K562 (cell line): ENCODE data around the gene GFOD1. TPM values are rescaled to one million over a fixed set of nuclear protein-coding genes. Genes with fewer than 3 reads are reported as not detected.

ENCODE experiments used
- ATAC-seq: fragments of 200-7000 bp; cut with Tn5 transposase; 3 replicates; pipeline ENCODE4 v1.9.1; 2020; ENCODE audit warnings: moderate library complexity
- BruUV-seq: library from RNA; stranded (reverse); fragments of 400-500 nt; replicated peaks from 2 replicates; lab custom pipeline; 2021; lab: Mats Ljungman, UMichigan
- CTCF ChIA-PET: fragments of 300-600 bp; formaldehyde crosslinking; extraction: SDS; loops from one replicate; lab custom pipeline; 2021; ENCODE audit warnings: low intra/inter-chr PET ratio; lab: Yijun Ruan, JAX
- POLR2A ChIA-PET: fragments of 300-600, 350-650 bp; sonication (Branson Sonifier 250); formaldehyde crosslinking; extraction: SDS; loops from one replicate; lab custom pipeline; 2021; ENCODE audit warnings: antibody characterized with exemption, inconsistent platforms; lab: Yijun Ruan, JAX
- DNase-seq, 4 experiments: peaks; one replicate each; pipeline versions ENCODE4 v3.0.0 to v3.0.0-alpha.2; 2011 to 2018; ENCODE audit warnings: low spot score in 3 of 4, mixed read lengths in 3 of 4; ENCODE audit errors: extremely low read depth in 1 of 4
- FAIRE-seq: peaks from 2 replicates; lab custom pipeline; 2011; peaks lifted over from hg19 to GRCh38; lab: Jason Lieb, UNC
- H2AFZ ChIP-seq: 2 replicates; pipeline ENCODE4 v1.6.0; 2011; ENCODE audit warnings: low read depth, low read length, control low read depth, inconsistent platforms
- H3K27ac ChIP-seq: fragments of 200-600 bp; 3 replicates; pipeline ENCODE4 v1.8.0; 2011; ENCODE audit warnings: low read depth, mild to moderate bottlenecking, control low read depth, inconsistent platforms, low read length, moderate library complexity, mixed read lengths; ENCODE audit errors: extremely low read depth
- H3K27me3 ChIP-seq, 2 experiments: fragments of 300-600 bp in 1 of 2; 2 replicates in 1 of 2; 3 replicates in 1 of 2; pipeline versions ENCODE4 v1.6.0 to v1.8.0; 2011; ENCODE audit warnings: inconsistent platforms in 2 of 2, low read length in 2 of 2, mild to moderate bottlenecking in 1 of 2, mixed read lengths in 1 of 2, moderate library complexity in 1 of 2; ENCODE audit not compliant: control insufficient read depth in 2 of 2, insufficient read depth in 2 of 2
- H3K36me3 ChIP-seq: fragments of 300-600 bp; 3 replicates; pipeline ENCODE4 v1.8.0; 2011; ENCODE audit warnings: mild to moderate bottlenecking, low read length, inconsistent platforms; ENCODE audit not compliant: control insufficient read depth, insufficient read depth
- H3K4me1 ChIP-seq, 2 experiments: fragments of 200-600 bp in 1 of 2; replicated peaks in 1 of 2; 2 replicates in 1 of 2; 3 replicates in 1 of 2; pipeline versions ENCODE4 v1.5.1 to v1.8.0; 2011; ENCODE audit warnings: inconsistent platforms in 2 of 2, low read length in 2 of 2, mild to moderate bottlenecking in 1 of 2, mixed read lengths in 1 of 2, moderate library complexity in 1 of 2; ENCODE audit not compliant: control insufficient read depth in 2 of 2, insufficient read depth in 2 of 2
- H3K4me2 ChIP-seq: 2 replicates; pipeline ENCODE4 v1.6.1; 2011; ENCODE audit warnings: low read length, control low read depth, inconsistent platforms, mixed read lengths; ENCODE audit not compliant: insufficient read depth
- H3K4me3 ChIP-seq: fragments of 200-600 bp; sonication (generic), shearing (Covaris generic); 2 replicates; pipeline ENCODE4 v1.5.1; 2016; ENCODE audit warnings: control low read depth, inconsistent platforms
- H3K79me2 ChIP-seq: fragments of 200-600 bp; 3 replicates; pipeline ENCODE4 v1.8.0; 2011; ENCODE audit warnings: low read length, inconsistent platforms; ENCODE audit not compliant: control insufficient read depth, insufficient read depth
- H3K9ac ChIP-seq, 2 experiments: 2 replicates each; pipeline versions ENCODE4 v1.6.0 to v1.6.1; 2011; ENCODE audit warnings: low read depth in 2 of 2, low read length in 2 of 2, control low read depth in 1 of 2, inconsistent platforms in 1 of 2, mild to moderate bottlenecking in 1 of 2, mixed read lengths in 1 of 2; ENCODE audit not compliant: insufficient read depth in 1 of 2
- H3K9me1 ChIP-seq: one replicate; pipeline ENCODE4 v1.6.0; 2011; ENCODE audit warnings: inconsistent platforms, mild to moderate bottlenecking, low read length, moderate library complexity; ENCODE audit not compliant: control insufficient read depth, insufficient read depth
- H3K9me3 ChIP-seq: replicated peaks from 2 replicates; pipeline ENCODE4 v1.5.1; 2011; ENCODE audit warnings: low read depth, low read length, inconsistent platforms; ENCODE audit not compliant: control insufficient read depth, insufficient read depth
- H4K20me1 ChIP-seq: replicated peaks from 2 replicates; pipeline ENCODE4 v1.6.1; 2011; ENCODE audit warnings: low read length, inconsistent platforms, mixed read lengths; ENCODE audit not compliant: control insufficient read depth, insufficient read depth
- ARNT ChIP-seq, 2 experiments: fragments of 450-650 bp; IDR thresholded peaks; 2 replicates each; pipeline ENCODE4 v1.6.1; 2016; ENCODE audit warnings: mild to moderate bottlenecking in 1 of 2
- BRCA1 ChIP-seq, 2 experiments: fragments of 450-650 bp in 1 of 2; sonication (generic) in 1 of 2; formaldehyde crosslinking in 1 of 2; IDR thresholded peaks; 2 replicates each; pipeline versions ENCODE4 v1.5.0 to v1.6.1; 2017 to 2020; ENCODE audit warnings: mild to moderate bottlenecking in 1 of 2, missing genetic modification reagents in 1 of 2
- CBX5 ChIP-seq: IDR thresholded peaks from 2 replicates; pipeline ENCODE4 v1.6.1; 2014; ENCODE audit warnings: low read depth, borderline replicate concordance
- CGGBP1 ChIP-seq: fragments of 250-450 bp; sonication (Bioruptor Pico); IDR thresholded peaks from 2 replicates; pipeline ENCODE4 v1.9.0; 2021; ENCODE audit warnings: mild to moderate bottlenecking
- CHD1 ChIP-seq: fragments of 200-600 bp; sonication (generic); IDR thresholded peaks from one replicate; pipeline ENCODE4 v1.6.1; 2012; ENCODE audit warnings: mild to moderate bottlenecking, moderate library complexity, low read length, inconsistent platforms
- CHD2 ChIP-seq: IDR thresholded peaks from 2 replicates; pipeline ENCODE4 v1.6.1; 2011; ENCODE audit warnings: low read depth, low read length
- CTBP1 ChIP-seq: fragments of 450-650 bp; IDR thresholded peaks from 2 replicates; pipeline ENCODE4 v1.6.1; 2016; ENCODE audit warnings: borderline replicate concordance
- GTF2E2 ChIP-seq: fragments of 200-800 bp; sonication (Bioruptor generic); IDR thresholded peaks from 2 replicates; pipeline ENCODE4 v1.6.1; 2016; ENCODE audit warnings: missing genetic modification characterization, missing compliant biosample characterization
- MBD2 ChIP-seq: sonication (generic); IDR thresholded peaks from 2 replicates; pipeline ENCODE4 v1.6.1; 2016; ENCODE audit warnings: low read depth, borderline replicate concordance
- NR3C1 ChIP-seq: sonication (generic); formaldehyde crosslinking; IDR thresholded peaks from 2 replicates; pipeline ENCODE4 v1.8.1; 2022; ENCODE audit warnings: missing genetic modification reagents
- NRF1 ChIP-seq, 2 experiments: fragments of 450-650 bp; IDR thresholded peaks in 1 of 2; conservative IDR thresholded peaks in 1 of 2; 2 replicates each; pipeline ENCODE4 v1.6.1; 2014; ENCODE audit warnings: mild to moderate bottlenecking in 2 of 2
- RB1 ChIP-seq: fragments of 450-650 bp; IDR thresholded peaks from 2 replicates; pipeline ENCODE4 v1.6.1; 2017; ENCODE audit warnings: low read depth, mild to moderate bottlenecking
- SMARCA4 ChIP-seq: fragments of 450-650 bp; IDR thresholded peaks from 2 replicates; pipeline ENCODE4 v1.6.1; 2016
- STAG1 ChIP-seq: sonication (generic); formaldehyde crosslinking; IDR thresholded peaks from 2 replicates; pipeline ENCODE4 v1.5.0; 2020; ENCODE audit warnings: missing genetic modification reagents, borderline replicate concordance
- ZKSCAN8 ChIP-seq: fragments of 200-800 bp; sonication (Bioruptor generic); IDR thresholded peaks from 2 replicates; pipeline ENCODE4 v1.6.1; 2016; ENCODE audit warnings: missing genetic modification characterization, missing compliant biosample characterization
- ZNF197 ChIP-seq: fragments of 200-800 bp; sonication (Bioruptor generic); IDR thresholded peaks from 2 replicates; pipeline ENCODE4 v1.6.1; 2016; ENCODE audit warnings: low read depth, missing genetic modification characterization, missing compliant biosample characterization
- ZNF75A ChIP-seq: fragments of 450-650 bp; formaldehyde crosslinking; IDR thresholded peaks from 2 replicates; pipeline ENCODE4 v1.4.0; 2020; ENCODE audit warnings: mild to moderate bottlenecking
- WGBS: fragments of 100-300 bp; shearing (Covaris generic); methylation state at CpG from one replicate; pipeline ENCODE4 v1.1.6; 2016; ENCODE audit warnings: low coverage, mixed read lengths; ENCODE audit not compliant: insufficient coverage; ENCODE audit errors: missing lambda C conversion rate; 5-methylcytosine and 5-hydroxymethylcytosine counted together
- in situ Hi-C: fragments of 300-500 bp; cut with MboI; formaldehyde crosslinking; loops from 4 replicates; pipeline ENCODE4 v1.15.0; 2018; ENCODE audit warnings: inconsistent platforms, mixed read lengths
- intact Hi-C: fragments of 100-400 bp; cut with micrococcal nuclease; formaldehyde crosslinking; loops from 2 replicates; pipeline ENCODE4 v1.14.2; 2022
- polyA plus RNA-seq, 8 experiments: library from polyadenylated mRNA; depleted of rRNA in 4 of 8; stranded (reverse) in 5 of 8; unstranded in 3 of 8; fragments of >200 nt; fragmentation: Nextera tagmentation in 2 of 8; fragmentation: Illumina TruSeq in 1 of 8; extraction: Ambion mirVana in 2 of 8; extraction: Trizol in 1 of 8; gene quantifications; 2 replicates each; pipeline versions ENCODE4 v1.2.1 to v1.2.3, GENCODE V29; 2011 to 2014; ENCODE audit warnings: inconsistent platforms in 1 of 8, missing spikeins in 1 of 8
- total RNA-seq, 7 experiments: library from RNA; depleted of rRNA in 6 of 7; stranded (reverse); fragments of >200 nt in 6 of 7; fragmentation: Illumina TruSeq in 2 of 7; extraction: Trizol in 2 of 7; gene quantifications; 2 replicates each; pipeline versions ENCODE4 v1.2.1 to v1.2.3, GENCODE V29; 2011 to 2021; ENCODE audit warnings: low replicate concordance in 1 of 7

Gene GFOD1
- total and polyA plus RNA-seq, 9 of the 15 experiments (the other 6 are each of a cell fraction or from before 2014, with no cell fraction given): 3.8 to 12.0 (median 8.2) TPM

GRCh38 chr6:13517116-13517515, 29.7 kb upstream of the GFOD1 start:
- Histone ChIP-seq H3K4me3 (no peak overlapping the region), H3K9me1 (no peaks in the 10 kb centered on the region), H3K79me2 (no peaks in the 10 kb centered on the region), H3K4me1 (peaks cover 0 to 4% of the 10 kb centered on the region in 2 experiments; a peak in 1 of 5 replicates), H3K4me2 (no peak overlapping the region), H3K36me3 (no peaks in the 10 kb centered on the region), H3K27ac (no peak overlapping the region), H4K20me1 (no peaks in the 10 kb centered on the region), H3K9me3 (0 out of 2 replicates have a peak, but pooled peaks cover 2% of the 10 kb centered on the region), H2AFZ (no peak overlapping the region), H3K27me3 (peaks cover 31 to 38% of the 10 kb centered on the region in 2 experiments), H3K9ac (no peak overlapping the region)
- no peak for ATAC-seq
- WGBS: 3% methylated on average over 3 of the region's 3 CpGs
- TF ChIP-seq GTF2E2 (tag) (no peak), MBD2 (no peak), BRCA1 (IDR thresholded peaks at IDR 0.05) (no peak), BRCA1 (CRISPR knock-in tag; IDR thresholded peaks at IDR 0.05) (no peak), ZNF75A (CRISPR knock-in tag) (no peak), CHD2 (no peak), NRF1 (conservative IDR thresholded peaks at IDR 0.05 in 1 of 2, IDR thresholded peaks at IDR 0.05 in 1 of 2) (no peak), CTBP1 (no peak), ZNF197 (no peak), STAG1 (no peak), ARNT (IDR thresholded peaks at IDR 0.05) (no peak), ZKSCAN8 (no peak), RB1 (no peak), SMARCA4 (no peak), CGGBP1 (CRISPR knock-in tag) (no peak), CHD1 (no peak), NR3C1 (CRISPR knock-in tag) (no peak), CBX5 (no peak)
- no peak for FAIRE-seq
- no TSS peak for BruUV-seq
- in situ Hi-C loops: no loop called here
- intact Hi-C loops: no loop called here
- ChIA-PET POLR2A (interaction anchor here (0.6 kb wide), 1 partner anchor 528 kb away, joined by 3 read pairs; no protein-coding TSS in a partner anchor), CTCF (no interaction called here)
- no peak for DNase-seq
